Sigmoid colon (tissue), 4 donors: ENCODE results near the gene PDE6B.

ENCODE experiments used
- CTCF ChIP-seq, 4 experiments: fragments of 450-650 bp in 3 of 4; fragments of 200-600 bp in 1 of 4; IDR thresholded peaks; one replicate each; pipeline ENCODE4 v1.5.1; 2016 to 2019; ENCODE audit warnings: antibody characterized with exemption in 4 of 4, mild to moderate bottlenecking in 3 of 4, moderate library complexity in 2 of 4
- EP300 ChIP-seq, 4 donors: sonication (generic); formaldehyde crosslinking; IDR thresholded peaks; one replicate each; pipeline ENCODE4 v1.6.1; 2017; ENCODE audit warnings: antibody characterized with exemption in 4 of 4
- POLR2A ChIP-seq, 2 donors: fragments of 450-650 bp; IDR thresholded peaks; one replicate each; pipeline ENCODE4 v1.6.1; 2016; ENCODE audit warnings: antibody characterized with exemption in 2 of 2, mild to moderate bottlenecking in 2 of 2, moderate library complexity in 2 of 2
- POLR2AphosphoS5 ChIP-seq, 4 donors: sonication (generic); formaldehyde crosslinking; IDR thresholded peaks; one replicate each; pipeline ENCODE4 v1.6.1; 2017; ENCODE audit warnings: antibody characterized with exemption in 4 of 4

DNA sequence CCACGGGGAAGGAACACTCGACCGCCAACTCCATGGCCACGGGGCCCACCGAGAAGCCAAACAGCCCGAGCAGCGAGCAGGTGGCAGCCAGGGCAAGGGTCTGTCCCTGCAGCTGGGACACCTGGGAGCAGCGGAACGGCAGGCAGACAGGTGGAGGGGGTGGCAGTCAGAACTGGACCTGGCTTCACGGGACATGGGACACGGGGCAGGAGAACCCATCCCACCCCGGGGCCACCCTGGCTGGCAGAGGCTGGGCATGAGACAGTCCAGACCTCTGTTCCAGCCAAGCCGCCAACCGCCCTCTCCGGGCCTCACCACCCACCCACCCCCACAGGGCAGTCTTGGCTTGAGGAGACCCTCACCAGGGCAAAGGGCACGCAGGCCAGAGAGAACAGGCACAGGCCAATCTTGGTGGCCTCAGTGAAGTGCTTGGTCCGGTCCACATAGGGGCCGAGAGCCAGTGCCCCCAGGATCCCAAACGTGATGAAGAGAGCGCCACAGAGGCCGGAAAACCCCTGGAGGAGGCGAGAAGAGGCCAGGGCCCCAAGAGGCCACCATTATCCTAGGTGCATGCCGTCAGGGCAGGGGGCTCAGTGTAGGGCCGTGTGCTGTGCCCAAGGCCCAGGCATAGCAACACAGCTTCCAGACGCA is 58.0 kb downstream of the PDE6B start:
- TF ChIP-seq CTCF (IDR thresholded peaks at IDR 0.05) (no peak), POLR2A (IDR thresholded peaks at IDR 0.05) (no peak), POLR2AphosphoS5 (IDR thresholded peaks at IDR 0.05) (no peak), EP300 (IDR thresholded peaks at IDR 0.05) (no peak)
